Aorta (tissue), 4 donors: ENCODE results near the gene PRXL2C. TPM values are rescaled to one million over a fixed set of nuclear protein-coding genes. Genes with fewer than 3 reads are reported as not detected.

Experiments used
- polyA plus RNA-seq, 2 donors: library from polyadenylated mRNA; stranded (reverse); fragments of 200-250 nt; gene quantifications; one replicate each; pipeline ENCODE4 v1.2.3, GENCODE V29; 2013
- total RNA-seq, 2 donors: library from RNA; stranded (reverse); fragmentation: NEBNext Ultra II Directional; extraction: Animal tissue kit (Norgen Biotek cat#: 25700); gene quantifications; one replicate each; pipeline ENCODE4 v1.2.1, GENCODE V29; 2021
- donor health status: healthy with polysubstance abuse.
- donor health status: Bipolar disorder and iron deficiency.
- donor health status: DM: no; HTN: no; CAD: no.
- donor health status: DM: yes; HTN: yes; CAD: no.

PRXL2C gene
- total and polyA plus RNA-seq, 4 donors = 10.6 to 23.6 (median 18.6) TPM

Other genes starting within 250 kb of the PRXL2C start
- gene ZNF367, start 236.9 kb downstream of the PRXL2C start, total RNA-seq = 1 to 10 TPM; 1.3 to 1.8 TPM
- 1 to 10 TPM; 1.4 TPM for gene ZNF367, start 236.9 kb downstream of the PRXL2C start, polyA plus RNA-seq
- gene HABP4, start 205.1 kb downstream of the PRXL2C start, total RNA-seq = 10 to 100 TPM; 29.0 to 37.0 TPM
- 10 to 100 TPM; 48.6 to 66.9 TPM for gene HABP4, start 205.1 kb downstream of the PRXL2C start, polyA plus RNA-seq
- 10 to 100 TPM; 27.9 to 37.9 TPM for gene CDC14B, start 35.5 kb downstream of the PRXL2C start, total RNA-seq
- gene CDC14B, start 35.5 kb downstream of the PRXL2C start, polyA plus RNA-seq = 10 to 100 TPM; 12.8 to 22.9 TPM
- gene ZNF510, start 122.8 kb upstream of the PRXL2C start, total RNA-seq = 10 to 100 TPM; 10.6 to 15.8 TPM
- 1 to 10 TPM; 3.5 to 4.1 TPM for gene ZNF510, start 122.8 kb upstream of the PRXL2C start, polyA plus RNA-seq
- gene ZNF782, start 199.2 kb upstream of the PRXL2C start, total RNA-seq = 1 to 10 TPM; 6.7 to 9.5 TPM
- gene ZNF782, start 199.2 kb upstream of the PRXL2C start, polyA plus RNA-seq = 1 to 10 TPM; 1.1 to 2.3 TPM